ENCODE results near the gene PTPRG. TPM values are rescaled to one million over a fixed set of nuclear protein-coding genes. Genes with fewer than 3 reads are reported as not detected.

PTPRG gene
- total and polyA plus RNA-seq, 4 donors = 3.6 to 35.6 (median 8.1) TPM

GRCh38 chr3:61573441-61573840 lies 12.1 kb downstream of the PTPRG start (continued):
- TF ChIP-seq HNF4G (IDR thresholded peaks at IDR 0.05) (no peak), CTCF (IDR thresholded peaks at IDR 0.05; ENCODE audit: low read depth, low read length, missing input control) (no peak), ATF3 (IDR thresholded peaks at IDR 0.05) (no peak), SP1 (IDR thresholded peaks at IDR 0.05) (no peak), NR2F2 (IDR thresholded peaks at IDR 0.05) (no peak), FOXA1 (IDR thresholded peaks at IDR 0.05) (no peak), GABPA (IDR thresholded peaks at IDR 0.05 in 1 of 2, conservative IDR thresholded peaks at IDR 0.05 in 1 of 2) (no peak), FOXA2 (IDR thresholded peaks at IDR 0.05) (no peak), RXRA (IDR thresholded peaks at IDR 0.05) (no peak), RAD21 (IDR thresholded peaks at IDR 0.05) (no peak)

DNA sequence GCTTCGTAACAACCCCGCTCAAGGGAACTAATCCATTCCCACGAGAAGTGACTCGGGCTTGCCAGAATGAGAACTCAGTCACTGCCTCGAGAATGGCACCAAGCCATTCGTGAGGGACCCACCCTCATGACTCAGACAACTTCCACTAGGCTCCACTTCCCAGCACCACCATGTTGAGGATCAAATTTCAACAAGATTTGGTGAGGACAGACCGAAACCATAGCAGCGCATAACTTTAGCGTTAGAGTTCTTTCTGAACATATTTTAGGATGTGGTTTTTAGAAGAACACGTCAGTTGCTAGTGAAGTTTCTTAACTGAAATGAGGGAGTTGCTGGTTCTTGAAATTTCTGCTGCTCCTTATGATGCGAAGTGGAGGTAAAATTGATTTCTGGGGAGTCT lies 13.5 kb downstream of the PTPRG start:
- 94% methylated on average over 11 of the region's 11 CpGs for WGBS
- H3K27me3 ChIP-seq (ENCODE audit: control insufficient read depth in 4 of 4, insufficient read depth in 4 of 4, low read length in 3 of 4) = no peaks in the 10 kb centered on the region
- H3K27ac ChIP-seq (ENCODE audit: low read depth in 1 of 2, low read length in 2 of 2) = no peak overlapping the region
- TF ChIP-seq FOXA2 (IDR thresholded peaks at IDR 0.05) (no peak), HNF4G (IDR thresholded peaks at IDR 0.05) (no peak), FOXA1 (IDR thresholded peaks at IDR 0.05) (no peak), RAD21 (IDR thresholded peaks at IDR 0.05) (no peak), GABPA (IDR thresholded peaks at IDR 0.05 in 1 of 2, conservative IDR thresholded peaks at IDR 0.05 in 1 of 2) (no peak), NR2F2 (IDR thresholded peaks at IDR 0.05) (no peak), SP1 (IDR thresholded peaks at IDR 0.05) (no peak), JUND (IDR thresholded peaks at IDR 0.05) (no peak), TAF1 (conservative IDR thresholded peaks at IDR 0.05) (no peak), HNF4A (conservative IDR thresholded peaks at IDR 0.05) (no peak), MAX (IDR thresholded peaks at IDR 0.05) (no peak), EGR1 (IDR thresholded peaks at IDR 0.05; ENCODE audit: low read depth in 2 of 2) (no peak), RXRA (IDR thresholded peaks at IDR 0.05) (no peak)
- TF ChIP-seq, protein P1, sequence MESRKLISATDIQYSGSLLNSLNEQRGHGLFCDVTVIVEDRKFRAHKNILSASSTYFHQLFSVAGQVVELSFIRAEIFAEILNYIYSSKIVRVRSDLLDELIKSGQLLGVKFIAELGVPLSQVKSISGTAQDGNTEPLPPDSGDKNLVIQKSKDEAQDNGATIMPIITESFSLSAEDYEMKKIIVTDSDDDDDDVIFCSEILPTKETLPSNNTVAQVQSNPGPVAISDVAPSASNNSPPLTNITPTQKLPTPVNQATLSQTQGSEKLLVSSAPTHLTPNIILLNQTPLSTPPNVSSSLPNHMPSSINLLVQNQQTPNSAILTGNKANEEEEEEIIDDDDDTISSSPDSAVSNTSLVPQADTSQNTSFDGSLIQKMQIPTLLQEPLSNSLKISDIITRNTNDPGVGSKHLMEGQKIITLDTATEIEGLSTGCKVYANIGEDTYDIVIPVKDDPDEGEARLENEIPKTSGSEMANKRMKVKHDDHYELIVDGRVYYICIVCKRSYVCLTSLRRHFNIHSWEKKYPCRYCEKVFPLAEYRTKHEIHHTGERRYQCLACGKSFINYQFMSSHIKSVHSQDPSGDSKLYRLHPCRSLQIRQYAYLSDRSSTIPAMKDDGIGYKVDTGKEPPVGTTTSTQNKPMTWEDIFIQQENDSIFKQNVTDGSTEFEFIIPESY (IDR thresholded peaks at IDR 0.05) = no peak
- peaks cover 0 to 7% (median 1%) of the 10 kb centered on the region in 4 donors for H3K4me1 ChIP-seq (ENCODE audit: control insufficient read depth in 4 of 4, insufficient read depth in 4 of 4, low read length in 3 of 4)
- H3K4me3 ChIP-seq (ENCODE audit: low read depth in 1 of 3, low read length in 3 of 3) = no peak overlapping the region
- DNase-seq (ENCODE audit: low spot score) = no peak
- H3K36me3 ChIP-seq (ENCODE audit: control insufficient read depth in 4 of 4, insufficient read depth in 3 of 4, low read depth in 1 of 4, low read length in 3 of 4) = no peaks in the 10 kb centered on the region
- H3K9me3 ChIP-seq (ENCODE audit: control insufficient read depth in 4 of 4, low read length in 3 of 4) = no peaks in the 10 kb centered on the region
- H3K9ac ChIP-seq (ENCODE audit: low read depth in 1 of 2, low read length in 2 of 2) = no peak overlapping the region

- Histone ChIP-seq H3K4me1 (ENCODE audit: control insufficient read depth in 4 of 4, insufficient read depth in 4 of 4, low read length in 3 of 4) (no peaks in the 10 kb centered on the region), H3K9me3 (ENCODE audit: control insufficient read depth in 4 of 4, low read length in 3 of 4) (no peaks in the 10 kb centered on the region), H3K27ac (ENCODE audit: low read depth in 1 of 2, low read length in 2 of 2) (no peak overlapping the region), H3K4me3 (ENCODE audit: low read depth in 1 of 3, low read length in 3 of 3) (no peak overlapping the region), H3K36me3 (ENCODE audit: control insufficient read depth in 4 of 4, insufficient read depth in 3 of 4, low read depth in 1 of 4, low read length in 3 of 4) (no peaks in the 10 kb centered on the region), H3K27me3 (ENCODE audit: control insufficient read depth in 4 of 4, insufficient read depth in 4 of 4, low read length in 3 of 4) (no peaks in the 10 kb centered on the region), H3K9ac (ENCODE audit: low read depth in 1 of 2, low read length in 2 of 2) (no peak overlapping the region)
- no peak for DNase-seq (ENCODE audit: low spot score)
- WGBS = 91% methylated on average over 4 of the region's 4 CpGs
- TF ChIP-seq GABPA (IDR thresholded peaks at IDR 0.05 in 1 of 2, conservative IDR thresholded peaks at IDR 0.05 in 1 of 2) (no peak), RXRA (IDR thresholded peaks at IDR 0.05) (no peak), FOXA2 (IDR thresholded peaks at IDR 0.05) (no peak), FOXA1 (IDR thresholded peaks at IDR 0.05) (no peak), TAF1 (conservative IDR thresholded peaks at IDR 0.05) (no peak), YY1 (IDR thresholded peaks at IDR 0.05) (no peak), RAD21 (IDR thresholded peaks at IDR 0.05) (no peak), HNF4G (IDR thresholded peaks at IDR 0.05) (no peak), MAX (IDR thresholded peaks at IDR 0.05) (no peak), CTCF (IDR thresholded peaks at IDR 0.05; ENCODE audit: low read depth, low read length, missing input control) (no peak), SP1 (IDR thresholded peaks at IDR 0.05) (no peak), EGR1 (IDR thresholded peaks at IDR 0.05; ENCODE audit: low read depth in 2 of 2) (no peak)
- TF ChIP-seq, protein P1 (IDR thresholded peaks at IDR 0.05) = no peak
Measured at GRCh38 chr3:61575893-61576292, 14.5 kb downstream of the PTPRG start.

All from liver (tissue), 9 donors.